Tibial nerve (tissue), 4 donors: ENCODE data around the gene FSD2.

ENCODE experiments used
- EP300 ChIP-seq, 2 donors: sonication (generic); formaldehyde crosslinking; IDR thresholded peaks; one replicate each; pipeline ENCODE4 v1.6.1; 2017; ENCODE audit warnings: antibody characterized with exemption in 2 of 2, mild to moderate bottlenecking in 1 of 2
- POLR2A ChIP-seq, 2 donors: fragments of 450-650 bp; IDR thresholded peaks; one replicate each; pipeline ENCODE4 v1.6.1; 2017; ENCODE audit warnings: antibody characterized with exemption in 2 of 2, mild to moderate bottlenecking in 2 of 2, moderate library complexity in 2 of 2
- TF ChIP-seq, protein P1 (sequence below), 5 experiments: fragments of 200-600 bp in 3 of 5; fragments of 450-650 bp in 2 of 5; sonication (generic) in 3 of 5; IDR thresholded peaks; one replicate each; pipeline ENCODE4 v1.5.1; 2016 to 2019; ENCODE audit warnings: antibody characterized with exemption in 5 of 5, mild to moderate bottlenecking in 3 of 5, moderate library complexity in 2 of 5

DNA sequence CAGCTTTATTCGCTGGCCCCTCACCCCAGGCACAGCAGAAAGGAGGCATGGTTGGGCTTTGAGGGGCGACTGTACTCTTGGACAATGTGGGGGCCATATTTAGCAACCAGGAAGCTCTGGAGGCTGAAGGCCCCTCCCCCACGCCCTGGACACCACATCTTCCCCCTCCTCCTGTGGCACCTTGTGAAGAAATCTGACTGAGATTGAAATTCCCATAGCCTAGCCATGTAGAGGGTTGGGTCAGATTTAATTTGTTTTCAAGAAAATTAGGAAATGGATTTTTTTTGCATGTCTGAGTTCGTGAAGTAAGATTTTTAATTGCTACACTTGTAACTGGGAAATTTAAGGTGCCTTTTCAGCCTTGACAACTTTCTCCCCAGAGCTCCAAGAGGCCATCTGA lies 24.5 kb downstream of the FSD2 start:
- TF ChIP-seq, protein P1, sequence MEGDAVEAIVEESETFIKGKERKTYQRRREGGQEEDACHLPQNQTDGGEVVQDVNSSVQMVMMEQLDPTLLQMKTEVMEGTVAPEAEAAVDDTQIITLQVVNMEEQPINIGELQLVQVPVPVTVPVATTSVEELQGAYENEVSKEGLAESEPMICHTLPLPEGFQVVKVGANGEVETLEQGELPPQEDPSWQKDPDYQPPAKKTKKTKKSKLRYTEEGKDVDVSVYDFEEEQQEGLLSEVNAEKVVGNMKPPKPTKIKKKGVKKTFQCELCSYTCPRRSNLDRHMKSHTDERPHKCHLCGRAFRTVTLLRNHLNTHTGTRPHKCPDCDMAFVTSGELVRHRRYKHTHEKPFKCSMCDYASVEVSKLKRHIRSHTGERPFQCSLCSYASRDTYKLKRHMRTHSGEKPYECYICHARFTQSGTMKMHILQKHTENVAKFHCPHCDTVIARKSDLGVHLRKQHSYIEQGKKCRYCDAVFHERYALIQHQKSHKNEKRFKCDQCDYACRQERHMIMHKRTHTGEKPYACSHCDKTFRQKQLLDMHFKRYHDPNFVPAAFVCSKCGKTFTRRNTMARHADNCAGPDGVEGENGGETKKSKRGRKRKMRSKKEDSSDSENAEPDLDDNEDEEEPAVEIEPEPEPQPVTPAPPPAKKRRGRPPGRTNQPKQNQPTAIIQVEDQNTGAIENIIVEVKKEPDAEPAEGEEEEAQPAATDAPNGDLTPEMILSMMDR (IDR thresholded peaks at IDR 0.05), result no peak
- TF ChIP-seq EP300 (IDR thresholded peaks at IDR 0.05) (no peak), POLR2A (IDR thresholded peaks at IDR 0.05) (no peak)
